ENCODE measurements around the gene TRIM31.

TRIM31 gene

DNA sequence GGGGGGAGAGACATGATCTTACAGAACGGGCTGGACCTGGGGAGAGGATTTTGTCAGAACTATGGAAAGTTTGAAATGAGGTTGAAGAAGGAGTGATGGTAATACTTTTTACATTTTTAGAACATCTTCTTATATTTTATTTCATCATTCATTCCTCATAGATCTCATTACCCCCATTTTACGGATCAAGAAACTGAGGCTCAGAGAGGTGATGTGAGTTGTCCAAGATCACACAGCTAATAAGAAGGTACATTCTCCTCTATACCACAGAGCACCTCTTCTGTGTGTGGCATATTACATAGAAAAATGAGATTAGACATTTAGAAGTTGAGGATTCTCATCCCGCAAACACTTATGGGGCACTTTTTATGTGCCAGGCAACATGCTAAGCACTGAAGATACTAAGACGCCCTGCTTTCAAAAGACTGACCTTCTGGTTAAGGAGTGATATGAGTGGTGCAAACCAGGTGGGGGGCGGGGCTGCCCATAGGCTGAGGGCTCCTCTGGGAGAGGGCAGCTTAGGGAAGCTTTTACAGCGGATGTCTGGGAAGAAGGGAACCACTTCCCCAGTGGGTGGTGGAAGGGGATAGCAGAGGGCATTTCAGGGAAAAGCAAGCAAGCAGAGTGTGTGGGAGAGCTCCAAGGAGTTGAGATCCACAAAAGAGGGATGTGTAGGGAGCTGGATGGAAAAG is 19.9 kb downstream of the TRIM31 start:
- no peak for DNase-seq (ENCODE audit: low read depth, low spot score)

GRCh38 chr6:30091577-30092381 is 21.1 kb downstream of the TRIM31 start:
- peak overlapping the region; percentile 54 for H3K27ac ChIP-seq
- DNase-seq (ENCODE audit: low read depth, low spot score) = no peak

More for the DNA sequence above, 19.9 kb downstream of the TRIM31 start:
- H3K27ac ChIP-seq = no peak overlapping the region

DNA sequence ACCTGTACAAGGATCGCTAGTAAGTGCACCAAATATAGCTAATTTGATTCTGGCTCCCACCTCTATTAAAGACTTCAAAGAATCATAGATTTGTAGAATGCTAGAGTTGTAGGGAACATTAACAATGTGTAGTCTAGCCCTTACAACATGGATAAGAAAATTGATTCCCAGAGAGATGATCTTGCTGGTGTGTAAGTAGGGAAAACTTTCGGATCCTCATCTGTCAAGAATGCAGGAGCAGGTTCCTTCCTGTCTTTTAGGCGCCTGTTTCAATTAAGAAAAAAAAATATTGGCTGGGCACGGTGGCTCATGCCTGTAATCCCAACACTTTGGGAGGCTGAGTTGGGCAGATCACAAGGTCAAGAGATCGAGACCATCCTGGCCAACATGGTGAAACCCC is 25.0 kb downstream of the TRIM31 start:
- DNase-seq (ENCODE audit: low read depth, low spot score) = no peak
- H3K27ac ChIP-seq = no peak overlapping the region

GRCh38 chr6:30077218-30077617 is 35.7 kb downstream of the TRIM31 start:
- no peak for DNase-seq (ENCODE audit: low read depth, low spot score)
- H3K27ac ChIP-seq = no peak overlapping the region

DNA sequence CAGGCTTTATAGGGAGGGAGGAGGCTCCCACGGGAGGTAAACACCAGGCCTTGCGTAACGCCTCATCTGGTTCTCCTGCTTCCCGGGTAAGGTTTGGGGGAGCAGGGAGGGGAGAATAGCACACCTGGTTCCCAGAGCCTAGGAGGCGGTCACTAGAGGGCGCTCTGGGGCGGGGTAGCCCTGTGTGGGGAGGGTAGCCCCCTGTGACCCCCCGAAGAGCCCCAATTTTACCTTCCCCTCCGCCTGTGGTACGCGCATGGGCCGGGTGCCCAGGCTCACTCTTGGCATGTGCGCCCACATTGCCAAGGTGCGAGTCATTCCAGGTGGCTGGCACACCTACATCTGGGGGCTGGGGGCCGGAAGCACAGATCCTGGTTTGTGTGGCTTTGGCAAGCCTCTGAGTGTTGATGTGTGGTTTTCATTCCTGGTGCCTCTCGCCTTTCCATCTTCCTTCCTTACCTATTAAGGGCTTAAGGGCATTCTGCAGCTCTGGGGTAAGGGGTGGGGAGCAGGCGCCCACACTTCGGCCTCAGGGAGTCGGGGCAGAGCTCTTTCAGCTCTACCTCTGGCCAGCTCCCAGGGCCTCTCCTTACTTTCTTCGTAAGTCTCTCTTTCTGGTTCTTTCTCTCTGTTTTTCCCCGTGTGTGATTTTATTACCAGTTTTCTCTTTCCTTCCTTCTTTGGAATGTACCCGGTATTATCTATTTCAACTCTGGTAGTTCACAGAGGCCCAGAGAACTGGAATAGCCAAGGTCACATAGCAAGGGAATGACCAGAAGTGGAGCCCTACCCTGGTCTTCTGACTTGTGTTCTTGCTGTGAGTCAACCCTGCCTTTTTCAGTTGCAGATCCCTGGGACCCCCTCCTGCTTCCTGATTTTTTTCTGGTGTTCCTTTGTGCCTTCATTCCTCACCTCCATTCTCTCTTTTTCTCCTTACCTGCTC is 36.8 kb downstream of the TRIM31 start:
- DNase-seq (ENCODE audit: low read depth, low spot score) = peak; percentile 80
- H3K27ac ChIP-seq = peak overlapping the region; percentile 81

DNA sequence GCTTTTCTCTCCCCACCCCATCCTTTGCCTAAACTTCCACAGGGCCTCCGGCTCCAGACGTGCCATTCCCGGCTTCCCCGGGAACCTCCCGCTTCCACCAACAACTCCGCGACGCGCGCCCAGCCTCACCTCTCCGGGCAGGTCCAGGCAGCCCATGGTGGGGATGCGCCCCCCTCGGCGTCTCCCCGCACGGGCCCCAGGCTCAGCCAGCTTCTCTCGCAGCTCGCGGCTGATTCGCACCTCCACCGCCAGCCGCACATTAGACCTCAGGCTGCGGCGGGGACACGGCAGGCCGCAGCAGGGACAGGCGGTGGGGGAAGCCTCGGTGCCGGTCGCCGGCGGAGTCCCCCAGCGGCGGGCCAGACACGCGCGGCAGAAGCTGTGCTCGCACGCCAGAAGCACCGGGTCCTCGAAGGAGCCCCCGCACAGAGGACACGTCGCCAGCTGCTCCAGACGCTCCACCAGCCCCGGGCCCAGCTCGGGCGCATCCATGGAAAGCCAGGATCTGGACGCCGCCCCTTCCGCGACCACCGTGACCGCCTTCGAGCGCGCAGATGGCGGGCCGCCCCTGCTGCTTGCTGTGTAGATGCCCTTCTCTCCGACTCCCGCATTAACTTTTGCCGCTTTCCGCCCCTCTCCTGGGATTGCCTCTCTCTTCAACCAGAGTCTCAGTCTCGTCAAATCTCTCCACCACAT is 37.6 kb downstream of the TRIM31 start, which contains the start of gene RNF39:
RNF39 (minus strand) TSS at position 676 of the 696 bp plus-strand sequence; CDS start at position 492, 184 bp downstream.
- DNase-seq (ENCODE audit: low read depth, low spot score) = peak; percentile 41
- H3K27ac ChIP-seq = peak within 1 kb of the TSS; percentile 81

DNA sequence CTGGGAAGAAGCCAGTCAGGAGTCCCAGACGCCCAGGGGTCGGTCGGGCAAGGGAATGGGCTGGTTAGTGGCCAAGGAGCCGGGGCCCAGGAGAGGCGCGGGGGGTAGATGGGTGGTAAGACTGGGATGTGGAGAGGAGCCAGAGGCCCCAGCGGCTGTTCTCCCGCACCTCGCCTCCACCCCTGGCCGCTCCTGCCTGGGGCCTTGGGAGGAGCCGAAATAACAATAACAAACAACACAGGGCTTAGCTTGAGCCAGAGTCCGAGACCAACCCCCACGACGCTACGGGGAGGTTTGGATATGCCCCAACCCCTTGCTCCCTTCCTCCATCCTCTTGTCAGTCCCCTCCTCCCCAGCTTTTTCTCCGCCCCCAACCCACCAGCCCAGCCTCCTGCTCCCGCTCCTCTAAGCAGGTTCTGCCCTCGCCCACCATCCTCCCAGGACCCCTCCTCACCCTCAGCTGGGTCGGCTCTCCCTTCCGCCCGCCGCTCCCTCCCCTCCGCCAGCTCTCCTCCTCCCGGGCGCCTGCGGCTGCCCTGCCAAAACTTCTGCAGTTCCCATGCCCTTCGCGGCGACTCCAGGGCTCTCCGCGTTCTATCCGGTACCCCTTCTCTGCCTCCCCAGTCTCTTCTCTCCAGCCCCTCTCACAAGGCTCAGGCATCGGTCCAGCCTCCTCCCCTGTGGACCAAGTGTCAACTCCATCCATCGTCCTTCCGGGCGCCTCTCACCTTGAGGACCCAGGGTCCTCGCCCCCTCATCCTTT is 38.4 kb downstream of the TRIM31 start:
- no peak for DNase-seq (ENCODE audit: low read depth, low spot score)
- peak overlapping the region; percentile 81 for H3K27ac ChIP-seq

- DNase-seq (ENCODE audit: low read depth, low spot score) = no peak
- H3K27ac ChIP-seq = no peak overlapping the region
Measured at GRCh38 chr6:30073489-30074235, 39.2 kb downstream of the TRIM31 start.

DNA sequence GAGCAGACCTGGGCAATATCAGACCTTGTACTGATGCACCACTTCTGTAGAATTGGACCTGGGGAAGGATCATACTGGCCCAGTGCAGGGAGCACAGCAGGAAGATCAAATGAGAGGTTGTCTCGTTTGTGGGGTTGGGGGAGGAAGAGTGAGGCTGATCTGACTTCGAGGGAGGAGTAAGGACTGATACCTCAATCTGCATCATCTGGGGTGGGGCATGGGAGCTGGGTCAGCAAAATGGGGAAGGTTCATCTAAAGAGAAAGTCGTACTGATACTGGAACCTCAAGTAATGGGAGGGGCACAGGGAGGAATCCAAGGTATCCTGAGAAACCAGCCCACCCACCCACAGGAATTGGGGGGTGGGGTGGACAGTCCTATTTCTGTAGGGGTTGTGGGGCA is 41.0 kb downstream of the TRIM31 start:
- DNase-seq (ENCODE audit: low read depth, low spot score) = no peak
- H3K27ac ChIP-seq = no peak overlapping the region

DNA sequence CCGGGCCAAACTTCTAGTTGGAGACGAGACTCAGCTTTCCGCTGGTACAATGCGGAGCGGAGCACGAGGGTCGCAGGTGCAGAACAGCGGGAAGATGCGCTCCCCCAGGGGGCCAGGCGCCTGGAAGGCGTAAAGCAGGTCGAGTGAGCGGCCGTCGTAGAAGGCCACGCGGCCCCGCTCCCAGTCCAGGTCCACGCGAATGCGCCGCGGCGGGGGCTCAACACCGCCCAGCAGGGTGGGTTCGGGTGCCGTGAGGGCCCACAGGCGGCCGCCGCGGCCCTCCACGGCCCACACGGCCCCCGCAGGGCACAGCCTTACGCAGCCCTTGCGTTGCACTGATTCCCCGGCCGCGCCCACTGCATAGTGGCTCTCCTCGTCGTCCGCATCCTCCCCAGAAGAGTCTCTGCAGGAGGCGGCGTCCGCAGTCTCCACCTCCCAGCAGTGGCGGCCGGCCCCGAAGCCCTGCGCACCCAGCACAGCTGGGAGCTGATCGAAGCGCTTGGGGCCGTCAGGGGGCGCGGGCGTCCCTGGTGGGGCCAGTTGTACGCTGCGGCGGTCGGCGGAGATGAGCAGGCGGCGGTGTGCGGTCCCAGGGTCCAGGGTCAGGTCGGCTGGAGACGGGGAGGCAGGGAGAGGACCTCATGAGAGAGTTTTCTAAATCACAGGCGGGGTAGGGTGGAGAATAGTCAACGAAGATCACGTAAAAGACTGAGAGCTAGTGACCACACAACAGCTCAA is 41.6 kb downstream of the TRIM31 start:
- no peak for DNase-seq (ENCODE audit: low read depth, low spot score)
- H3K27ac ChIP-seq = no peak overlapping the region

DNA sequence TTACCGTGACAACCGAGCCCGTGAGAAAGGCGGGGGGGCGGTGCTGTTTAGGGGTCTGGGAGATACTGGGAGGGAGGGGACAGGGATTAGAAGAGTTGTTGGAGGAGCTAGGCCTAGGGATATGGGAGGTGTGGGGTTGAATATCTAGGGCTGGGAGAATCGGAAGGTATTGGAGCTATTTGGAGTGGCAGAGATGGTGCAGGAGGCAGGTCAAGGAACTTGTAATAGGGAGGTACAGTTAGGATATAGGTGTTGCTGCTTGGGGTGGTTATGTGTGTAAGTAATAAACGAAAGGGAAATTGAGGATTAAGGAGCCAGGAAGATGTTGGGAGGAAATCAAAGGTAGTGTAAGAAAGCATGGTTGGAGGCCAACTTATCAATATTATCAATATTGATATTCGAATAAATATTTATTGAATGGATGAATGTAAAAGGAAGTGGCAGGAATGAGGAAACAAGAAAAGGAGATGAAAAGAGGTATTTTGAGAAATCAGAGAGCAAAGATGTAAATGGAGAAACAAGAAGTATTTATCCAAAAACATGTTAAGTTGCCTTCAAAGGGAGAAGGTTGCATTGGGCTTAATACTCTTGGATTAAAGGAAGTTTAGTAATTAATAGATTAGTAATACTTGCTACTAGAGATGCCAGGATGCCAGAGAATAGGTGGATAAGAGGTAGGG is 45.3 kb downstream of the TRIM31 start:
- DNase-seq (ENCODE audit: low read depth, low spot score) = no peak

GRCh38 chr6:30066577-30067459 is 46.1 kb downstream of the TRIM31 start, which contains the start of gene PPP1R11:
TSS of gene PPP1R11 (plus strand) at chr6:30067198. CDS start at chr6:30067411, 213 bp downstream.
- DNase-seq (ENCODE audit: low read depth, low spot score) = peak; percentile 93
- H3K27ac ChIP-seq = peak within 1 kb of the TSS; percentile 79

More for the DNA sequence above, 45.3 kb downstream of the TRIM31 start:
- H3K27ac ChIP-seq = peak overlapping the region; percentile 79

- no peak for DNase-seq (ENCODE audit: low read depth, low spot score)
- peak overlapping the region; percentile 79 for H3K27ac ChIP-seq
Measured at GRCh38 chr6:30066082-30066481, 46.8 kb downstream of the TRIM31 start.

DNA sequence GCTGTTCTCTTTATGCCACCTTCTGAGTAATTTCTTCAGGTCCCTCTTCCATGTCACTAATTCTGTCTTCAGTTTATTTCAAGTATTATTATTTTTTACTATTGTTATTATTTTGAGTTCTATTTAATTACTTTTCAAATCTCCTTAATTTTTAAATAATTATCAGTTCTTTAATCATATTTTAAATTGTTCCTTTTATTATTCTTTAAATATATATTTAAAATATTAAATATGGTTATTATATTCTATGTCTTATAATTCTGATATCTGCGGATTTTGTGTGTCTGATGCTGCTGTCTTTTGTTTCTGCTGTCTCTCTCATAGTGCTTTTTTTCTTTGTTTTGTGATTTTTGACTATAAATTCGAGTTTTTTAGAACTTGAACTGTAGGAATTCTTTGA is 49.6 kb downstream of the TRIM31 start:
- DNase-seq (ENCODE audit: low read depth, low spot score) = no peak
- H3K27ac ChIP-seq = no peak overlapping the region

GRCh38 chr6:30062471-30063178 is 50.3 kb downstream of the TRIM31 start:
- no peak for DNase-seq (ENCODE audit: low read depth, low spot score)
- peak overlapping the region; percentile 89 for H3K27ac ChIP-seq
